Loucy (cell line): ENCODE results near the gene DOCK10.

Source experiments
- CTCF ChIP-seq: fragments of 200-600 bp; sonication (generic); conservative IDR thresholded peaks from 2 replicates; pipeline ENCODE4 v1.5.1; 2014; ENCODE audit warnings: mild to moderate bottlenecking, antibody characterized with exemption, low read length
- EZH2phosphoT487 ChIP-seq: fragments of 200-600 bp; IDR thresholded peaks from 2 replicates; pipeline ENCODE4 v1.6.1; 2018; ENCODE audit warnings: antibody characterized with exemption, mild to moderate bottlenecking, moderate library complexity, borderline replicate concordance

- no peak for TF ChIP-seq CTCF
- TF ChIP-seq EZH2phosphoT487 = no peak
Observed at GRCh38 chr2:225042800-225043167, 516 bp upstream of the DOCK10 start.
